ENCODE measurements around the gene SLC25A38.

- TF ChIP-seq, protein P1, sequence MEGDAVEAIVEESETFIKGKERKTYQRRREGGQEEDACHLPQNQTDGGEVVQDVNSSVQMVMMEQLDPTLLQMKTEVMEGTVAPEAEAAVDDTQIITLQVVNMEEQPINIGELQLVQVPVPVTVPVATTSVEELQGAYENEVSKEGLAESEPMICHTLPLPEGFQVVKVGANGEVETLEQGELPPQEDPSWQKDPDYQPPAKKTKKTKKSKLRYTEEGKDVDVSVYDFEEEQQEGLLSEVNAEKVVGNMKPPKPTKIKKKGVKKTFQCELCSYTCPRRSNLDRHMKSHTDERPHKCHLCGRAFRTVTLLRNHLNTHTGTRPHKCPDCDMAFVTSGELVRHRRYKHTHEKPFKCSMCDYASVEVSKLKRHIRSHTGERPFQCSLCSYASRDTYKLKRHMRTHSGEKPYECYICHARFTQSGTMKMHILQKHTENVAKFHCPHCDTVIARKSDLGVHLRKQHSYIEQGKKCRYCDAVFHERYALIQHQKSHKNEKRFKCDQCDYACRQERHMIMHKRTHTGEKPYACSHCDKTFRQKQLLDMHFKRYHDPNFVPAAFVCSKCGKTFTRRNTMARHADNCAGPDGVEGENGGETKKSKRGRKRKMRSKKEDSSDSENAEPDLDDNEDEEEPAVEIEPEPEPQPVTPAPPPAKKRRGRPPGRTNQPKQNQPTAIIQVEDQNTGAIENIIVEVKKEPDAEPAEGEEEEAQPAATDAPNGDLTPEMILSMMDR (IDR thresholded peaks at IDR 0.05; ENCODE audit: low read length), result no peak
- TF ChIP-seq EZH2phosphoT487 (IDR thresholded peaks at IDR 0.05; ENCODE audit: low read length) (no peak), EZH2 (optimal IDR thresholded peaks at IDR 0.05; ENCODE audit: low read depth, low read length) (no peak)
Measured at GRCh38 chr3:39414421-39414907, 31.3 kb downstream of the SLC25A38 start.

Measured in MM.1S (cell line).